Panc1 (cell line): ENCODE data around the gene RAPSN. TPM values are rescaled to one million over a fixed set of nuclear protein-coding genes. Genes with fewer than 3 reads are reported as not detected.

ENCODE experiments used
- ATAC-seq: fragments of 200-7000 bp; cut with Tn5 transposase; 2 replicates; pipeline ENCODE4 v1.9.1; 2020; ENCODE audit warnings: mild to moderate bottlenecking, moderate library complexity
- BruUV-seq: library from RNA; stranded (reverse); fragments of 400-500 nt; replicated peaks from 2 replicates; lab custom pipeline; 2021; lab: Mats Ljungman, UMichigan
- CTCF ChIA-PET: fragments of 300-600 bp; sonication (Branson Sonifier 250); formaldehyde crosslinking; loops from one replicate; lab custom pipeline; 2022; ENCODE audit warnings: antibody characterized with exemption; lab: Charles Lee
- POLR2A ChIA-PET: fragments of 300-600 bp; sonication (Branson Sonifier 250); formaldehyde crosslinking; loops from one replicate; lab custom pipeline; 2022; ENCODE audit warnings: antibody characterized with exemption; lab: Charles Lee
- DNase-seq: peaks from one replicate; pipeline ENCODE4 v3.0.0-alpha.2; 2010; ENCODE audit warnings: low read depth, low spot score
- H3K27ac ChIP-seq: 2 replicates; pipeline ENCODE4 v1.5.1; 2011; ENCODE audit warnings: mild to moderate bottlenecking, low read length, inconsistent platforms
- H3K27me3 ChIP-seq: fragments of 200-500 bp; sonication (Bioruptor generic); 2 replicates; pipeline ENCODE4 v1.6.0; 2014; ENCODE audit warnings: low read length, inconsistent platforms; ENCODE audit not compliant: control insufficient read depth, insufficient read depth
- H3K36me3 ChIP-seq: fragments of 200-500 bp; sonication (Bioruptor generic); 2 replicates; pipeline ENCODE4 v1.5.1; 2014; ENCODE audit warnings: inconsistent platforms, mild to moderate bottlenecking, low read length, moderate library complexity; ENCODE audit not compliant: control insufficient read depth, insufficient read depth
- H3K4me1 ChIP-seq: 2 replicates; pipeline ENCODE4 v1.5.1; 2011; ENCODE audit warnings: inconsistent platforms, mild to moderate bottlenecking, low read length, moderate library complexity; ENCODE audit not compliant: control insufficient read depth, insufficient read depth
- H3K4me3 ChIP-seq, 2 experiments: 2 replicates each; pipeline ENCODE4 v1.5.1; 2011 to 2012; ENCODE audit warnings: low read depth in 2 of 2, low read length in 2 of 2, mild to moderate bottlenecking in 2 of 2, inconsistent platforms in 1 of 2, moderate library complexity in 1 of 2
- H3K9me3 ChIP-seq: fragments of 200-500 bp; sonication (Bioruptor generic); 2 replicates; pipeline ENCODE4 v1.5.1; 2014; ENCODE audit warnings: low read depth, mild to moderate bottlenecking, inconsistent platforms, low read length, moderate library complexity; ENCODE audit not compliant: control insufficient read depth, insufficient read depth
- POLR2AphosphoS5 ChIP-seq: IDR thresholded peaks from 2 replicates; pipeline ENCODE4 v1.6.1; 2012; ENCODE audit warnings: mild to moderate bottlenecking, low read depth, low read length, moderate library complexity
- SIN3A ChIP-seq: IDR thresholded peaks from 2 replicates; pipeline ENCODE4 v1.6.1; 2012; ENCODE audit warnings: low read depth, mild to moderate bottlenecking, low read length, moderate library complexity, borderline replicate concordance; ENCODE audit not compliant: insufficient read depth
- TCF7L2 ChIP-seq: IDR thresholded peaks from 2 replicates; pipeline ENCODE4 v1.6.1; 2011; ENCODE audit warnings: mild to moderate bottlenecking, low read depth, low read length, inconsistent platforms
- in situ Hi-C: cut with HindIII; loops from 2 replicates; pipeline ENCODE4 v1.10.0; 2016; ENCODE audit warnings: low sequenced_read_pairs, low pct_unique_long_range_greater_than_20kb
- intact Hi-C: fragments of 100-400 bp; cut with micrococcal nuclease; formaldehyde crosslinking; loops from one replicate; pipeline ENCODE4 v1.10.0; 2022; ENCODE audit not compliant: unreplicated experiment
- total RNA-seq: library from RNA; stranded (reverse); gene quantifications from one replicate; pipeline ENCODE4 v1.2.1, GENCODE V29; 2021; ENCODE audit not compliant: unreplicated experiment
- TF ChIP-seq, protein P1 (sequence below), 2 experiments: IDR thresholded peaks; 2 replicates each; pipeline ENCODE4 v1.6.1; 2011 to 2012; ENCODE audit warnings: low read depth in 2 of 2, control low read depth in 1 of 2, low read length in 1 of 2, mild to moderate bottlenecking in 1 of 2, moderate library complexity in 1 of 2; ENCODE audit not compliant: insufficient read depth in 1 of 2
- TF ChIP-seq, protein P2 (sequence below): fragments of 450-650 bp; IDR thresholded peaks from 2 replicates; pipeline ENCODE4 v1.5.1; 2017; ENCODE audit warnings: mild to moderate bottlenecking

RAPSN gene
- total RNA-seq, 1 experiment from 2014 or later: 1.8 TPM

DNA sequence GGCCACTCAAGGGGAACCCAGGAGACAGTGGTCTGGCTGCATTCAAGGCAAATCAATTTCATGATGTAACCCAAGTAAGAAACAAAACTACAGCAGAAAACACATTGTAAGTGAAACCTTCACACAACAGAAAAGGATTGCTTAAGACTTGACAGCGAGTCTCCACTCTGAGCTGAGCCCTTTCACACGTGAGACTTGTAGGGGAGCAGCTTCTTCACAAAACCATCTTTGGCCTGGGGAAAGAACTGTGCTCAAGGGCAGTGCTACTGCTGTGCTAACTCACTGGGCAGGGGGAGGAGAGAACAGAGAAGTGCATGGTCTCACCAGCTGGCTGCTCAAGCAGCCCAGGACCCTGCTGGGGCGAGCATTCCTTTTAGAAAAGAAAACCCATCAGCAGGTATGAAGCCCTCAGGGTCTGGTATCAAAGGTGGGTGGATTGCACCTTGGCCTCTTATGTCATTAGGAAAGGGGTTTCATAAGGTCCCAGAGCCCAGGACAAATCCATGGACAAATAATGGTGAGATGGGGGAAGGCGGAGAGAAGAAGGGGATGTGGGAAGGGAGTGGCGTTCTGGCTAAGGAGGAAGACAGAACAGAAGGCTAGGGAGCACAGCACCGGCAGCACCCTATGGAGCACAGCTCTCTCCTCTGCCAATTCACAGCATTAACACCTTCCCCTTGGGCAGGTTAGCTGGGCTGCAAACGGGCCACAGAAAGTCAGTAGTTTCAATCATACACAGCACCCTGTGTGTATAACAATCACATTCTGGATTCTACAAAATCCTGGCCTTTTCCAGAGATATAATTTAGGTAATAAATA is 20.6 kb upstream of the RAPSN start:
- POLR2A ChIA-PET: no interaction called here
- H3K9me3 ChIP-seq: no peaks in the 10 kb centered on the region
- H3K27me3 ChIP-seq: no peaks in the 10 kb centered on the region
- peak overlapping the region; percentile 82; the same call in 1 of the 2 replicates for H3K27ac ChIP-seq
- in situ Hi-C loops (no loop called here), intact Hi-C loops (no loop called here)
- H3K4me3 ChIP-seq: no peak overlapping the region
- BruUV-seq: no TSS peak
- H3K36me3 ChIP-seq: peaks cover 13% of the 10 kb centered on the region
- CTCF ChIA-PET: no interaction called here
- ATAC-seq (no peak; the same call in 1 of the 2 replicates), DNase-seq (no peak)
- H3K4me1 ChIP-seq: peaks cover 46% of the 10 kb centered on the region
- no peak for TF ChIP-seq SIN3A
- TF ChIP-seq, protein P1, sequence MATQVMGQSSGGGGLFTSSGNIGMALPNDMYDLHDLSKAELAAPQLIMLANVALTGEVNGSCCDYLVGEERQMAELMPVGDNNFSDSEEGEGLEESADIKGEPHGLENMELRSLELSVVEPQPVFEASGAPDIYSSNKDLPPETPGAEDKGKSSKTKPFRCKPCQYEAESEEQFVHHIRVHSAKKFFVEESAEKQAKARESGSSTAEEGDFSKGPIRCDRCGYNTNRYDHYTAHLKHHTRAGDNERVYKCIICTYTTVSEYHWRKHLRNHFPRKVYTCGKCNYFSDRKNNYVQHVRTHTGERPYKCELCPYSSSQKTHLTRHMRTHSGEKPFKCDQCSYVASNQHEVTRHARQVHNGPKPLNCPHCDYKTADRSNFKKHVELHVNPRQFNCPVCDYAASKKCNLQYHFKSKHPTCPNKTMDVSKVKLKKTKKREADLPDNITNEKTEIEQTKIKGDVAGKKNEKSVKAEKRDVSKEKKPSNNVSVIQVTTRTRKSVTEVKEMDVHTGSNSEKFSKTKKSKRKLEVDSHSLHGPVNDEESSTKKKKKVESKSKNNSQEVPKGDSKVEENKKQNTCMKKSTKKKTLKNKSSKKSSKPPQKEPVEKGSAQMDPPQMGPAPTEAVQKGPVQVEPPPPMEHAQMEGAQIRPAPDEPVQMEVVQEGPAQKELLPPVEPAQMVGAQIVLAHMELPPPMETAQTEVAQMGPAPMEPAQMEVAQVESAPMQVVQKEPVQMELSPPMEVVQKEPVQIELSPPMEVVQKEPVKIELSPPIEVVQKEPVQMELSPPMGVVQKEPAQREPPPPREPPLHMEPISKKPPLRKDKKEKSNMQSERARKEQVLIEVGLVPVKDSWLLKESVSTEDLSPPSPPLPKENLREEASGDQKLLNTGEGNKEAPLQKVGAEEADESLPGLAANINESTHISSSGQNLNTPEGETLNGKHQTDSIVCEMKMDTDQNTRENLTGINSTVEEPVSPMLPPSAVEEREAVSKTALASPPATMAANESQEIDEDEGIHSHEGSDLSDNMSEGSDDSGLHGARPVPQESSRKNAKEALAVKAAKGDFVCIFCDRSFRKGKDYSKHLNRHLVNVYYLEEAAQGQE (IDR thresholded peaks at IDR 0.05; ENCODE audit: insufficient read depth in 1 of 2, low read depth in 2 of 2, low read length in 1 of 2): no peak
- no peak for TF ChIP-seq POLR2AphosphoS5
- TF ChIP-seq, protein P2, sequence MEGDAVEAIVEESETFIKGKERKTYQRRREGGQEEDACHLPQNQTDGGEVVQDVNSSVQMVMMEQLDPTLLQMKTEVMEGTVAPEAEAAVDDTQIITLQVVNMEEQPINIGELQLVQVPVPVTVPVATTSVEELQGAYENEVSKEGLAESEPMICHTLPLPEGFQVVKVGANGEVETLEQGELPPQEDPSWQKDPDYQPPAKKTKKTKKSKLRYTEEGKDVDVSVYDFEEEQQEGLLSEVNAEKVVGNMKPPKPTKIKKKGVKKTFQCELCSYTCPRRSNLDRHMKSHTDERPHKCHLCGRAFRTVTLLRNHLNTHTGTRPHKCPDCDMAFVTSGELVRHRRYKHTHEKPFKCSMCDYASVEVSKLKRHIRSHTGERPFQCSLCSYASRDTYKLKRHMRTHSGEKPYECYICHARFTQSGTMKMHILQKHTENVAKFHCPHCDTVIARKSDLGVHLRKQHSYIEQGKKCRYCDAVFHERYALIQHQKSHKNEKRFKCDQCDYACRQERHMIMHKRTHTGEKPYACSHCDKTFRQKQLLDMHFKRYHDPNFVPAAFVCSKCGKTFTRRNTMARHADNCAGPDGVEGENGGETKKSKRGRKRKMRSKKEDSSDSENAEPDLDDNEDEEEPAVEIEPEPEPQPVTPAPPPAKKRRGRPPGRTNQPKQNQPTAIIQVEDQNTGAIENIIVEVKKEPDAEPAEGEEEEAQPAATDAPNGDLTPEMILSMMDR: no peak
- no peak for TF ChIP-seq TCF7L2

DNA sequence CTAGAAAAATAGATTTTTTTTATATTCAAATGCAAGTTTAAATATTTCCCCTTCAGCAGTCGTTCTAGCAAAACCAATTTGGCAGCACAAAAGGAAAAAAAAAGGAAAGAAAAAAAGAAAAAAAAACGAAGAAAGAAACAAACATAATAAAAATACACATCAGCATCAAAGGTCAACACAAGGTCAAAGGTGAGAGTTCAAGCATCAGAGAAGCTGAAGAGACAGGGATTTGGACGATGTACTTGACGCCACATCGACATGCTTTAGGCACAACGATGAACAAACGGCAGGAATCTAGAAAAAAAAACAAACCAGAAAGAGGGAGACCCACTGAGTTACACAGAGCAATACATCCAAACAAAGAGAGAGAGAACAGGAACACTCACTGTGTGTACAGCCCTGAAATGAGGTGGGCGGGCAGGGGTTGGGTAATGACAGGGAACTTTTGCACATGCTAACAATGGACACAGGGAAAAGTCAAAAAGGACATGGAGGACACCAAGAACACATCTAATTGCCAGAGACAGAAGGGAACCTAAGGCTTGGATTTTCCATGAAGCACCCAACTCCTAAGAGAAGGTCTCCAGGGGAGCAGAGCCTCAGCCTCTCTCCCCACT is 19.8 kb upstream of the RAPSN start:
- Histone ChIP-seq H3K27me3 (no peaks in the 10 kb centered on the region), H3K36me3 (peaks cover 11% of the 10 kb centered on the region), H3K4me1 (peaks cover 46% of the 10 kb centered on the region), H3K9me3 (no peaks in the 10 kb centered on the region), H3K27ac (peak overlapping the region; percentile 82), H3K4me3 (no peak overlapping the region)
- TF ChIP-seq TCF7L2: no peak
- no peak for TF ChIP-seq SIN3A
- TF ChIP-seq, protein P1 (IDR thresholded peaks at IDR 0.05; ENCODE audit: insufficient read depth in 1 of 2, low read depth in 2 of 2, low read length in 1 of 2): no peak
- TF ChIP-seq, protein P2: no peak
- TF ChIP-seq POLR2AphosphoS5: no peak
- ATAC-seq: no peak
- ChIA-PET POLR2A (no interaction called here), CTCF (no interaction called here)
- no TSS peak for BruUV-seq
- DNase-seq: no peak
- intact Hi-C loops: no loop called here
- in situ Hi-C loops: no loop called here
